OCI-LY1 (cell line): Measurements from ENCODE around the gene CBLC.

Source experiments
- EZH2 ChIP-seq: fragments of 200-600 bp; sonication (generic), shearing (Covaris generic); IDR thresholded peaks from 2 replicates; pipeline ENCODE4 v1.8.0; 2017; ENCODE audit warnings: borderline replicate concordance, mixed run types, mild to moderate bottlenecking, antibody characterized with exemption, low read length, moderate library complexity, mixed read lengths
- TF ChIP-seq, protein P1 (sequence below): fragments of 200-600 bp; sonication (generic), shearing (Covaris generic); IDR thresholded peaks from 2 replicates; pipeline ENCODE4 v1.5.1; 2017; ENCODE audit warnings: mild to moderate bottlenecking, antibody characterized with exemption, low read length, moderate library complexity, mixed read lengths

DNA sequence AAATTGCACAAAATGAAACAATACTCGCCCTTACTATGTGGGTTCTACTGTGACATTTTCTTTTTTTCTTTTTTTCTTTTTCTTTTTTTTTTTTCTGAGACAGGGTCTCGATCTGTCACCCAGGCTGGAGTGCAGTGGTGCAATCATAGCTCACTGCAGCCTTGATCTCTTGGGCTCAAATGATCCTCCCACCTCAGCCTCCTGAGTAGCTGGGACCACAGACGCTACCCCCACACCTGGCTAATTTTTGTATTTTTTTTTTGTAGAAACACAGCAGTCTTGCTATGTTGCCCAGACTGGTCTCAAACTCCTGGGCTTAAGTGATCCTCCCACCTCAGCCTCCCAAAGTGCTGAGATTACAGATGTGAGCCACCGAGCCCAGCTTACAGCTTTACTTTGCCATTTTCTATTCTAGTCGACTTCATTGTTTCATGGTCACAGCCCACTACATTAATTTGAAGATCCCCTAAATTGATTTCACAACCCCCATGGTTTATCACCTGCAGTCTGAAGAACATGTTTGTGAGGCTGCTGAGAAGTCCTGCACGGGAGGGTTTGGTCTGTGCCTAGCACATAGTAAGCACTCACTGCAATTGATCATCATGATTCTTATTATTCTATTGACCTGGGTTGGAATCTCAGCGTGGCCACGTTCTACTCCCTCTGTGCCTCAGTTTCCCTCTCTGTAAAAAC lies 25.4 kb upstream of the CBLC start:
- TF ChIP-seq, protein P1, sequence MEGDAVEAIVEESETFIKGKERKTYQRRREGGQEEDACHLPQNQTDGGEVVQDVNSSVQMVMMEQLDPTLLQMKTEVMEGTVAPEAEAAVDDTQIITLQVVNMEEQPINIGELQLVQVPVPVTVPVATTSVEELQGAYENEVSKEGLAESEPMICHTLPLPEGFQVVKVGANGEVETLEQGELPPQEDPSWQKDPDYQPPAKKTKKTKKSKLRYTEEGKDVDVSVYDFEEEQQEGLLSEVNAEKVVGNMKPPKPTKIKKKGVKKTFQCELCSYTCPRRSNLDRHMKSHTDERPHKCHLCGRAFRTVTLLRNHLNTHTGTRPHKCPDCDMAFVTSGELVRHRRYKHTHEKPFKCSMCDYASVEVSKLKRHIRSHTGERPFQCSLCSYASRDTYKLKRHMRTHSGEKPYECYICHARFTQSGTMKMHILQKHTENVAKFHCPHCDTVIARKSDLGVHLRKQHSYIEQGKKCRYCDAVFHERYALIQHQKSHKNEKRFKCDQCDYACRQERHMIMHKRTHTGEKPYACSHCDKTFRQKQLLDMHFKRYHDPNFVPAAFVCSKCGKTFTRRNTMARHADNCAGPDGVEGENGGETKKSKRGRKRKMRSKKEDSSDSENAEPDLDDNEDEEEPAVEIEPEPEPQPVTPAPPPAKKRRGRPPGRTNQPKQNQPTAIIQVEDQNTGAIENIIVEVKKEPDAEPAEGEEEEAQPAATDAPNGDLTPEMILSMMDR, result no peak
- no peak for TF ChIP-seq EZH2
